SK-N-SH (cell line): ENCODE measurements around the gene EDN2. TPM values are rescaled to one million over a fixed set of nuclear protein-coding genes. Genes with fewer than 3 reads are reported as not detected.

Experiments used
- CTCF ChIA-PET: fragments of 300-600, 350-600 bp; formaldehyde crosslinking; extraction: SDS; loops from one replicate; lab custom pipeline; 2021; lab: Yijun Ruan, JAX
- POLR2A ChIA-PET: fragments of 350-600 bp; sonication (Branson Sonifier 250); formaldehyde crosslinking; extraction: SDS; loops from one replicate; lab custom pipeline; 2020; ENCODE audit warnings: antibody characterized with exemption, inconsistent platforms; lab: Yijun Ruan, JAX
- DNase-seq: peaks from one replicate; pipeline ENCODE4 v3.0.0; 2012
- H2AFZ ChIP-seq: fragments of 200-600 bp; sonication (generic); 2 replicates; pipeline ENCODE4 v1.8.1; 2016; ENCODE audit warnings: antibody characterized with exemption, mild to moderate bottlenecking, low read depth
- H3F3A ChIP-seq: fragments of 200-600 bp; sonication (generic); replicated peaks from 2 replicates; pipeline ENCODE3; 2016; ENCODE audit warnings: antibody characterized with exemption, mild to moderate bottlenecking; ENCODE audit not compliant: insufficient read depth
- H3K27ac ChIP-seq, 2 experiments: fragments of 200-500 bp in 1 of 2; fragments of 200-600 bp in 1 of 2; sonication (Bioruptor generic) in 1 of 2; sonication (generic), shearing (Covaris generic) in 1 of 2; 2 replicates each; pipeline versions ENCODE4 v1.5.1 to v1.6.1; 2014 to 2016; ENCODE audit warnings: low read depth in 2 of 2, inconsistent platforms in 1 of 2, low read length in 1 of 2, mild to moderate bottlenecking in 1 of 2, mixed read lengths in 1 of 2
- H3K27me3 ChIP-seq: fragments of 200-600 bp; sonication (generic), shearing (Covaris generic); 2 replicates; pipeline ENCODE4 v1.6.1; 2016; ENCODE audit warnings: mixed run types; ENCODE audit not compliant: insufficient read depth
- H3K36me3 ChIP-seq, 2 experiments: fragments of 200-500 bp in 1 of 2; fragments of 200-600 bp in 1 of 2; sonication (Bioruptor generic) in 1 of 2; sonication (generic) in 1 of 2; replicated peaks in 1 of 2; 2 replicates each; pipeline versions ENCODE3 to v1.5.1; 2014 to 2016; ENCODE audit warnings: low read length in 1 of 2, mild to moderate bottlenecking in 1 of 2; ENCODE audit not compliant: insufficient read depth in 2 of 2, control insufficient read depth in 1 of 2
- H3K4me1 ChIP-seq, 2 experiments: fragments of 200-500 bp in 1 of 2; fragments of 200-600 bp in 1 of 2; sonication (Bioruptor generic) in 1 of 2; sonication (generic), shearing (Covaris generic) in 1 of 2; 2 replicates each; pipeline versions ENCODE4 v1.5.1 to v1.6.1; 2014 to 2016; ENCODE audit warnings: low read depth in 1 of 2, low read length in 1 of 2, mixed run types in 1 of 2; ENCODE audit not compliant: insufficient read depth in 2 of 2, control insufficient read depth in 1 of 2
- H3K4me2 ChIP-seq: fragments of 200-600 bp; sonication (generic), shearing (Covaris generic); 2 replicates; pipeline ENCODE4 v1.6.1; 2017; ENCODE audit warnings: mixed run types
- H3K4me3 ChIP-seq, 2 experiments: fragments of 200-500 bp in 1 of 2; fragments of 200-600 bp in 1 of 2; sonication (Bioruptor generic) in 1 of 2; sonication (generic), shearing (Covaris generic) in 1 of 2; 2 replicates each; pipeline versions ENCODE4 v1.5.1 to v1.8.1; 2014 to 2016; ENCODE audit warnings: low read depth in 2 of 2, inconsistent platforms in 1 of 2, low read length in 1 of 2, mild to moderate bottlenecking in 1 of 2, mixed read lengths in 1 of 2, moderate library complexity in 1 of 2
- H3K79me2 ChIP-seq: fragments of 200-600 bp; sonication (generic); 2 replicates; pipeline ENCODE4 v1.8.1; 2017; ENCODE audit warnings: mild to moderate bottlenecking; ENCODE audit not compliant: insufficient read depth
- H3K9ac ChIP-seq: fragments of 200-600 bp; sonication (generic); 2 replicates; pipeline ENCODE4 v1.6.1; 2017; ENCODE audit warnings: mixed run types
- H3K9me2 ChIP-seq: fragments of 200-600 bp; sonication (generic); 2 replicates; pipeline ENCODE4 v1.6.1; 2017; ENCODE audit warnings: mixed run types
- H3K9me3 ChIP-seq: fragments of 200-600 bp; sonication (generic); 2 replicates; pipeline ENCODE4 v1.6.1; 2017; ENCODE audit warnings: mixed run types, mild to moderate bottlenecking, moderate library complexity
- H4K20me1 ChIP-seq: fragments of 200-600 bp; sonication (generic); 2 replicates; pipeline ENCODE4 v1.6.1; 2017; ENCODE audit warnings: mild to moderate bottlenecking, mixed run types; ENCODE audit not compliant: insufficient read depth
- CHD2 ChIP-seq: fragments of 150-350 bp; IDR thresholded peaks from 2 replicates; pipeline ENCODE4 v1.6.1; 2018; ENCODE audit warnings: low read length; ENCODE audit not compliant: partially characterized antibody
- EP300 ChIP-seq, 2 experiments: IDR thresholded peaks; 2 replicates each; pipeline versions ENCODE4 v1.4.0 to v1.6.1; 2012; ENCODE audit warnings: borderline replicate concordance in 1 of 2, low read depth in 1 of 2, low read length in 1 of 2
- GATA2 ChIP-seq: sonication (generic); formaldehyde crosslinking; IDR thresholded peaks from 2 replicates; pipeline ENCODE4 v1.5.0; 2020; ENCODE audit warnings: mild to moderate bottlenecking, missing genetic modification reagents
- MEF2A ChIP-seq: IDR thresholded peaks from 2 replicates; pipeline ENCODE4 v1.4.0; 2012; ENCODE audit warnings: low read depth, borderline replicate concordance
- RFX5 ChIP-seq: IDR thresholded peaks from 2 replicates; pipeline ENCODE4 v1.6.1; 2012; ENCODE audit warnings: mild to moderate bottlenecking, improper control_type of control experiment, low read length
- WGBS: methylation state at CpG from one replicate; pipeline ENCODE4 v1.1.6; 2017; ENCODE audit warnings: low lambda C conversion rate; 5-methylcytosine and 5-hydroxymethylcytosine counted together
- polyA plus RNA-seq, 3 experiments: library from polyadenylated mRNA; depleted of rRNA; stranded (reverse); fragments of >200 nt; gene quantifications; 2 replicates each; pipeline ENCODE4 v1.2.3, GENCODE V29; 2012
- TF ChIP-seq, protein P1 (sequence below): IDR thresholded peaks from 2 replicates; pipeline ENCODE4 v1.4.0; 2012; ENCODE audit warnings: low read depth, borderline replicate concordance
- TF ChIP-seq, protein P2 (sequence below): IDR thresholded peaks from 2 replicates; pipeline ENCODE4 v1.6.1; 2012; ENCODE audit warnings: mild to moderate bottlenecking, low read depth, low read length, moderate library complexity

Gene EDN2
- polyA plus RNA-seq, 1 of the 3 experiments (the other 2 are of a cell fraction): 0.97 TPM

DNA sequence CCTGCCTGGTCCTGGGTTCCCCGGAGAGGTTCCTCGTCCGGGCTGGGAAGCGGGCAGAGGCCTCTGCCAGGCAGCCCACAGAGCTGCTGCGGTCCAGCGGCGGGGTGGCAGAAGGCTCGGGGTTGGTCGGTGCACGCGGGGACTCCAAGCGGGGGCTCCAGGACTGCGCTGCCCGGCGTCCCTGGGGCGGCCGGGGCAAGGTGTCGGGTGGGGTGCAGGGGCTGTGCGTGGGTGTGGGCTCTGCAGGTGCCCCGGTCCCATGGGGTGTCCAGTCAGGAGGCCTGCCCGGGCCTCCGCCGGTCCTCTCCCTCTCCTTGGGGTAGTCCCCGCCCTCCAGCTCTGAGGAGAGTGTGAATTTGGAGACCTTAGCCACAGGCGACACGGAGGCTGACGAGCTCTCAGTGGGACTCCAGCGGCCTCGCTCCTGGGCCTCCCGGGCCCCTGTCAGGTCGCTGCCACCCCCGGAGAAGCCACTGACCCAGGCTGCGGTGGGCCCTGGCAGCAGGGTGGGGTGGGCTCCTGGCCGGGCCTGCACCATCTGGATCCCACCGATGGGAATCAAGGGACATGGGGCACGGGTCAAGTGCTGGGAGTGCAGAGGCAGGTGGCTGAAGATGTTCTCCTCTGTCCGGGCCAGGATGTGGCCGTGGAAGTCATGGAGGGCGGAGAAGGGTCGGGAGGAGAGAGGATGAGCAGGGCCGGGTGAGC lies 26.2 kb upstream of the EDN2 start (continued):
- TF ChIP-seq, protein P1, sequence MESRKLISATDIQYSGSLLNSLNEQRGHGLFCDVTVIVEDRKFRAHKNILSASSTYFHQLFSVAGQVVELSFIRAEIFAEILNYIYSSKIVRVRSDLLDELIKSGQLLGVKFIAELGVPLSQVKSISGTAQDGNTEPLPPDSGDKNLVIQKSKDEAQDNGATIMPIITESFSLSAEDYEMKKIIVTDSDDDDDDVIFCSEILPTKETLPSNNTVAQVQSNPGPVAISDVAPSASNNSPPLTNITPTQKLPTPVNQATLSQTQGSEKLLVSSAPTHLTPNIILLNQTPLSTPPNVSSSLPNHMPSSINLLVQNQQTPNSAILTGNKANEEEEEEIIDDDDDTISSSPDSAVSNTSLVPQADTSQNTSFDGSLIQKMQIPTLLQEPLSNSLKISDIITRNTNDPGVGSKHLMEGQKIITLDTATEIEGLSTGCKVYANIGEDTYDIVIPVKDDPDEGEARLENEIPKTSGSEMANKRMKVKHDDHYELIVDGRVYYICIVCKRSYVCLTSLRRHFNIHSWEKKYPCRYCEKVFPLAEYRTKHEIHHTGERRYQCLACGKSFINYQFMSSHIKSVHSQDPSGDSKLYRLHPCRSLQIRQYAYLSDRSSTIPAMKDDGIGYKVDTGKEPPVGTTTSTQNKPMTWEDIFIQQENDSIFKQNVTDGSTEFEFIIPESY: no peak
- TF ChIP-seq RFX5 (no peak), CHD2 (no peak), GATA2 (CRISPR knock-in tag) (no peak), EP300 (IDR thresholded peaks at IDR 0.05; ENCODE audit: borderline replicate concordance in 1 of 2, low read depth in 1 of 2, low read length in 1 of 2) (no peak)

DNA sequence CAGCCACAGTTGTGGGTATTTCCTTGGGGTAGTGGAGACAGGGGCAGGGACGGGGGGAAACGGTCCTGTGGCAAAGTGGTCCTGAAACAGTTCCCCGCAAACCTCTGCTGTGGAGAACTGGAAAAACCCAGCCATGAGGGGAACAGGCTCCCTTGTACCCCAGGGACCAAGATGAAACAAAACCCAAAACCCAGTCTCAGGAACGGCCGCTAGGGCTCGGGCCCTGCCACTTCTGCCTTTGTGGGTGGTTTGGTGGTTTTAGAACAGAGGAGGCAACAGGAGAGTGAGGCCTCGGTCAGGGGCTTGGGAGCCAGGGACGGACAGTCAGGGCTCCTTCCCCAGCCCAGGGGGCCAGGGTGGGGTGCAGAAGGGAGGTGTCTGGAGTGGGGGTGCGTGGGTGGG lies 24.8 kb upstream of the EDN2 start:
- Histone ChIP-seq H4K20me1 (no peaks in the 10 kb centered on the region), H3K79me2 (no peaks in the 10 kb centered on the region), H2AFZ (no peak overlapping the region), H3K27me3 (no peaks in the 10 kb centered on the region), H3K4me2 (no peak overlapping the region), H3F3A (peaks cover under 1% of the 10 kb centered on the region), H3K27ac (no peak overlapping the region), H3K4me3 (no peak overlapping the region), H3K36me3 (no peaks in the 10 kb centered on the region), H3K9me2 (no peaks in the 10 kb centered on the region), H3K4me1 (peaks cover 0 to 51% of the 10 kb centered on the region in 2 experiments; a peak in 2 of 4 replicates), H3K9ac (no peak overlapping the region), H3K9me3 (no peaks in the 10 kb centered on the region)
- DNase-seq: no peak
- CTCF ChIA-PET: interaction anchor here (1.0 kb wide), 1 partner anchor 187 kb away, joined by 3 read pairs; no protein-coding TSS in a partner anchor
- POLR2A ChIA-PET: no interaction called here
- 86% methylated on average over 7 of the region's 9 CpGs for WGBS
- TF ChIP-seq MEF2A (no peak), GATA2 (CRISPR knock-in tag) (no peak)
- TF ChIP-seq, protein P2, sequence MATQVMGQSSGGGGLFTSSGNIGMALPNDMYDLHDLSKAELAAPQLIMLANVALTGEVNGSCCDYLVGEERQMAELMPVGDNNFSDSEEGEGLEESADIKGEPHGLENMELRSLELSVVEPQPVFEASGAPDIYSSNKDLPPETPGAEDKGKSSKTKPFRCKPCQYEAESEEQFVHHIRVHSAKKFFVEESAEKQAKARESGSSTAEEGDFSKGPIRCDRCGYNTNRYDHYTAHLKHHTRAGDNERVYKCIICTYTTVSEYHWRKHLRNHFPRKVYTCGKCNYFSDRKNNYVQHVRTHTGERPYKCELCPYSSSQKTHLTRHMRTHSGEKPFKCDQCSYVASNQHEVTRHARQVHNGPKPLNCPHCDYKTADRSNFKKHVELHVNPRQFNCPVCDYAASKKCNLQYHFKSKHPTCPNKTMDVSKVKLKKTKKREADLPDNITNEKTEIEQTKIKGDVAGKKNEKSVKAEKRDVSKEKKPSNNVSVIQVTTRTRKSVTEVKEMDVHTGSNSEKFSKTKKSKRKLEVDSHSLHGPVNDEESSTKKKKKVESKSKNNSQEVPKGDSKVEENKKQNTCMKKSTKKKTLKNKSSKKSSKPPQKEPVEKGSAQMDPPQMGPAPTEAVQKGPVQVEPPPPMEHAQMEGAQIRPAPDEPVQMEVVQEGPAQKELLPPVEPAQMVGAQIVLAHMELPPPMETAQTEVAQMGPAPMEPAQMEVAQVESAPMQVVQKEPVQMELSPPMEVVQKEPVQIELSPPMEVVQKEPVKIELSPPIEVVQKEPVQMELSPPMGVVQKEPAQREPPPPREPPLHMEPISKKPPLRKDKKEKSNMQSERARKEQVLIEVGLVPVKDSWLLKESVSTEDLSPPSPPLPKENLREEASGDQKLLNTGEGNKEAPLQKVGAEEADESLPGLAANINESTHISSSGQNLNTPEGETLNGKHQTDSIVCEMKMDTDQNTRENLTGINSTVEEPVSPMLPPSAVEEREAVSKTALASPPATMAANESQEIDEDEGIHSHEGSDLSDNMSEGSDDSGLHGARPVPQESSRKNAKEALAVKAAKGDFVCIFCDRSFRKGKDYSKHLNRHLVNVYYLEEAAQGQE: no peak
